Stimulated activated CD8-positive, alpha-beta memory T cell treated with anti-CD3 and anti-CD28 coated beads, Interleukin-7, amount 100 ng/mL, for 1 hour (primary cell): ENCODE results near the gene EIF1.

Experiments
- DNase-seq, 2 donors: peaks; one replicate each; pipeline ENCODE4 v3.0.0-alpha.2; 2020; ENCODE audit warnings: low read depth in 2 of 2

The EIF1 gene

DNA sequence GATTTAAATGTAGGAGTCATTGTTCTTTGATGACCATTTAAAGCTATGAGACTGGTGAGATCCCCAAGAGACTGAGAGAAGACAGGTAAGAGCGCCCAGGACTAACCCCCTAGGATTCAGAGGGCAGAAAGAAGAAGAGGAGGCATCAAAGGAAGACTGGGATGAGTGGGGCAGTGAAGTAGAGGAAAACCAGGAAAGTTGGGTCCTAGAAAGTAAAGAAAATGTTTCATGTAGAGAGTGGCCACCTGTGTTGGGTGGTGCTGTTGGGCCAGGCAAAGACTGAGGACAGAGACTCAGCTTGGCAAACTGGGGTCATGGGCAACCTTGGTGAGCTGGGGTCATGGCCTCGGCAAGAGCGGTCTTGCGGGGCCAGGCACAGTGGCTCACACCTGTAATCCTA, 47.1 kb downstream of the EIF1 start:
- no peak for DNase-seq

DNA sequence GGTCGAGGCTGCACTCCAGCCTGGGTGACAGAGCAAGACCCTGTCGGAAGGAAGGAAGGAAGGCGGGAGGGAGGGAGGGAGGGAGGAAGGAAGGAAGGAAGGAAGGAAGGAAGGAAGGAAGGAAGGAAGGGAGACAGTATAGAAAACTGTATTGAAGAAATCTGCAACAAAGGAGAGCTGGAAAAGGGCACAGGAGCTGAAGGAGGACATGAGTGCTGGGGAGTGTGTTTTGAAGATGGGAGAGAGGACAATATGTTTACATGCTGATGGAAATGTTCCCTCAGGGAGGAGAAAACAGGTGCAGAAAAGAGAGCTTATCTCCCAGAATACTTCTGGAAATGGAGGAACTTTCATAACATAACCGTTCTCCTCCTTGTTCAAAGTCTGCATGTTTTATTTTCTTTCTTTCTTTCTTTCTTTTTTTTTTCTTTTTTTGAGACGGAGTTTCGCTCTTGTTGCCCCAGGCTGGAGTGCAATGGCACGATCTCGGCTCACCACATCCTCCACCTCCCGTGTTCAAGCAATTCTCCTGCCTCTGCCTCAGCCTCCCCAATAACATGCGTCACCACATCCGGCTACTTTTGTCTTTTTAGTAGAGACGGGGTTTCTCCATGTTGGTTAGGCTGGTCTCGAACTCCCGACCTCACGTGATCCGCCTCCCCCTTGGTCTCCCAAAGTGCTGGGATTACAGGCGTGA, 48.4 kb downstream of the EIF1 start:
- DNase-seq = no peak

DNA sequence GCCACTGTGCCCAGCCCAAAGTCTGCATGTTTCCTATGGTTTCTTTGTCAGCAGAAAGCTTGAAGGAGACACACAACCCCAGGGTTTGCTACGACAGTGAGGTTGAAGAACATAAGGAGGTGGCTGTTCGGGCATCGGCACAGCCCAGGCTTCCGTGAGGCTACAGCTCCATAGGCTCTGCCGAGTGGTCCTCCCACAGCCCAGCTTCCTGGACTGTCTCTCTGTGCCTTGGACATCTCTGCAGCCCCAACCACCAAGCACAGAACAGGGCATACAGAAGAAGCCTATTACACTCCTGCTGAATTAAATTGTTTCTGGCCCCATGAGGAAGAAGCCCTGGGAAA, 49.0 kb downstream of the EIF1 start:
- no peak for DNase-seq

DNA sequence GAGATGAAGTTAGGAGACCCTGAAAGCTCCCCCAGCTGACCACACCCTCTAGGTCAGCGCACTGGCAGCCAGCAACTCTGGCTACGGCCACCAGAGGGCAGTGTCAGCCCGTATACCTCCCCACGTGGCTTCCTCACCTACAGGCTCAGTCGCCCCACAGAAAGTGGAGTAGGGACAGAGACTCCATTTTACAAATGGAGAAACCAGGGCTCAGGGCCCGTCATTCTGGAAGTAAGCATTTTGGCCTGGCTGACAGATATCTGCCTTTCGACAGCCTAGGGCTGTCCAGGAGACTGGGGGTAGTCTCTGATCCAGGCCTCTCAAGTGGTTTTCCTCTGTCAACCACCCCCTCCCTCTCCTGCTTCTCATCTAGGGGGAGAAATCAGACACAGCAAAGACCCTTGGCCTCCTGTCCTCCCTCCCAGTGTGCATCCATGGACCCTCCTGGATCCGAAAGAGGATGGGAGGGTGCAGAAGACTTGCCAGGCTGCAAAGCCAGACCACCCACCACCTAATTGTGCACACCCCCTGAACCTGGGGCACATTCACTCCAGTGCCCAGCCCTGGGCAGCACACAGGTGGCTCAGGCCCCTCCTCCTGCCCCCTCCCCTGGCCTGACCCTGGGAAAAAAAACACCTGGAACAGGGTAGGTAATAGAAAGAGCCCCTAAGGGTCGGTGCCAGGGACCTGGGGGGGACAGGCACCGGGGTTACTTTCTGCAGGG, 49.6 kb downstream of the EIF1 start:
- DNase-seq = peak; percentile 49 to 65

DNA sequence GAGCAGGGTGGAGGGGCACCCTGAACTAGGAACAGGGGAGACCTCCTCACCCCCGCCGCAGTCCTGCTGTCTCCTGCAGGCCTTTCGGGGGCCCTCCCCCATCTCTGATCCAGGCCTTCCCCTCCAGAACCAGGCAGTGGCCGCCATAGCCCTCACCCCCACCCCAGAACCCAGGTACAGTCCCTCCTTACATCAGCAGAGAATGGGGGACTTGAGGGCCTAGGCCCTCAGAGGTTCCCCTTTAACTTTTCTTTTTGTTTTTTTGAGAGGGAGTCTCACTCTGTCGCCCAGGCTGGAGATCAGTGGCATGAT, 50.1 kb downstream of the EIF1 start:
- DNase-seq = no peak

DNA sequence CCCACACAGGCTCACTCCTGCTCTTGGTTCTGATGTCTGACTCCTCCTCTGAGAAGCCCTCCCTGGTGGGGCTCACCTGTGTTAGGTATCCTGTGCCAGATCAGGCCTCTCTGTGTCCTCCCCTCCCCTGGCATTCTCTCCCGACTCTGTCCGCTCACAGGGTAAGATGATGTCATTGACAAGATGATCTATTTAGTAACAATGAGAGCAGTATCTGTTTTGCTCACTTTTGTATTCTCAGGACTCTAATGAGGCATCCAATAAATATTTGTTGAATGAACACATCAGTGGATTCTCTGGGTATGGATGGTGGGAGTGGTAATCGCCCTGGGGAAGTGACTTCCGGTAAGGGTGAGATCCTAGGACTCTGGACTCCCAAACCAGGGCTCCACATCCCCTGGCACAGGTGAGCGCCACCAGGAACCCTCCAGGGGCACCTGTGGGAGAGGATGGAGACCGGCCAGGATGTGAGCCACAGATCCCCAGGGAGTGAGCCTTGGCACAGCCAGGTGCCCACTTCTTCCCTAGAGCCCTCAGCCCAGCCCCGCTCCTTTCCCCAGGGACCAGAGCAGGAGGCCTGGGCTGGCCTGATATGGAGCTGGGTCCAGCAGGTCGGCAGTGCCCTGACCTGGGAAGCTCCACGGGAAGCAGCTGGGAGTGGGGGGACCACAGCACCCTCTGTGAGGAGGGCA, 51.1 kb downstream of the EIF1 start:
- no peak for DNase-seq

DNA sequence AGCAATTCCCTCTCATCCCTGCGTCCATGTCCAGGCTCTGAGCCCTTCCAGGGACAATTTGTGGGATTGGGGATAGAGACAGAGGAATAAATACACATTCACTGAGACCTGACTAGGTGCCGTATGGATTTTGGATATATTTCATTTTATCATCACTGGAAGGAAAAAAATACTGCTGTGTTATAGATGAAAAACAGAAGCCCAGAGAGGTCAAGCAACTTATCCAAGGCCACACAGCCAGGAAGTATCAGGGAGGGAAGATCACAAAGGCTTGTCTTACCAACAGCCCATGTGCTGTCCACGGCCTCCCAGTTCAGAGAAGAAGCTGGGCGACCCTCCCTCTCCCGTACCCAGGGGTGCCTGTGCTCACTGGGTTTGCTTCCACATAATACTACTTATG, 51.8 kb downstream of the EIF1 start:
- DNase-seq = no peak

DNA sequence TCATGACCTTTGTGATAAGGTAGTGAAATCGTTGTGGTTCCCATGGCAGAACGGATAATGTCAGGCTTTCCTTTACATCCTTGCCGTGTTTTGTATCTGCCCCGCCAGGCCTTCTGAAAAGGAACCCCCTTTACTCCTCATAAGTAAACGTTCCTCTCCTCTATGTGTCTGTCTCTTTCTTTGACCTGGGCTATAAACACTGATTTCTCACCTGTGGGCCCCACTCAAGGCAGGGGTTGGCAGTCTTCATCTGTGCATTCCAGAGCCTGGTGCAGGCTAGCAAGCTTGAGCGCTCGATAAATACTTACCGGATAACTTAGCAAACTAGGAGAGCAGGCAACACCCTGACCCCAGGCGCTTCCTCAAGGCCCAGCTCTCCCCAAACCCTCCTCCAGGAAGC, 53.0 kb downstream of the EIF1 start:
- no peak for DNase-seq
